AG04450 (cell line): ENCODE data around the gene GUCY2D. TPM values are rescaled to one million over a fixed set of nuclear protein-coding genes. Genes with fewer than 3 reads are reported as not detected.

Experiments
- CTCF ChIA-PET: fragments of 300-600, 350-600 bp; formaldehyde crosslinking; extraction: SDS; loops from one replicate; lab custom pipeline; 2022; ENCODE audit warnings: antibody characterized with exemption, inconsistent platforms; lab: Charles Lee
- POLR2A ChIA-PET: fragments of 350-600 bp; formaldehyde crosslinking; extraction: SDS; loops from one replicate; lab custom pipeline; 2021; ENCODE audit warnings: antibody characterized with exemption, inconsistent platforms; lab: Yijun Ruan, JAX
- DNase-seq: peaks from one replicate; pipeline ENCODE4 v3.0.0-alpha.2; 2011; ENCODE audit warnings: low read depth, low spot score
- H3K27ac ChIP-seq: one replicate; pipeline ENCODE4 v1.5.1; 2012; ENCODE audit warnings: low read depth, low read length, control low read depth
- H3K27me3 ChIP-seq: one replicate; pipeline ENCODE4 v1.6.0; 2012; ENCODE audit warnings: low read length; ENCODE audit not compliant: control insufficient read depth, insufficient read depth
- H3K4me3 ChIP-seq: 2 replicates; pipeline ENCODE4 v1.5.1; 2011; ENCODE audit warnings: mild to moderate bottlenecking, low read depth, low read length, control low read depth
- H3K9me3 ChIP-seq: 2 replicates; pipeline ENCODE4 v1.5.1; 2012; ENCODE audit warnings: low read length; ENCODE audit not compliant: control insufficient read depth, insufficient read depth
- CTCF ChIP-seq: IDR thresholded peaks from 2 replicates; pipeline ENCODE4 v1.5.1; 2011; ENCODE audit warnings: low read depth, low read length, control low read depth, inconsistent platforms
- polyA plus RNA-seq: library from polyadenylated mRNA; depleted of rRNA; stranded (reverse); fragments of >200 nt; gene quantifications from 2 replicates; pipeline ENCODE4 v1.2.3, GENCODE V29; 2011

Gene GUCY2D
- polyA plus RNA-seq, 1 experiment = not detected

- TF ChIP-seq CTCF = no peak
- CTCF ChIA-PET = interaction anchor here (1.6 to 1.7 kb wide), 2 partner anchors 10 to 13 kb away, joined by 5 to 7 read pairs; no protein-coding TSS in a partner anchor
Measured at GRCh38 chr17:8046929-8047768, 44.7 kb downstream of the GUCY2D start.

GRCh38 chr17:8047769-8048110 lies 45.3 kb downstream of the GUCY2D start:
- CTCF ChIA-PET = interaction anchor here (1.6 to 1.7 kb wide), 2 partner anchors 9 to 12 kb away, joined by 5 to 7 read pairs; no protein-coding TSS in a partner anchor
- H3K27me3 ChIP-seq = peaks cover 39% of the 10 kb centered on the region
- H3K9me3 ChIP-seq = no peaks in the 10 kb centered on the region
- H3K4me3 ChIP-seq = no peak overlapping the region
- POLR2A ChIA-PET = no interaction called here
- no peak for TF ChIP-seq CTCF
- H3K27ac ChIP-seq = no peak overlapping the region
- no peak for DNase-seq

More at GRCh38 chr17:8046929-8047768, 44.7 kb downstream of the GUCY2D start:
- Histone ChIP-seq H3K4me3 (no peak overlapping the region), H3K9me3 (no peaks in the 10 kb centered on the region), H3K27me3 (peaks cover 35% of the 10 kb centered on the region), H3K27ac (no peak overlapping the region)
- POLR2A ChIA-PET = no interaction called here
- DNase-seq = no peak

- H3K9me3 ChIP-seq = no peaks in the 10 kb centered on the region
- H3K4me3 ChIP-seq = no peak overlapping the region
- TF ChIP-seq CTCF = no peak
- no peak for DNase-seq
- peaks cover 34% of the 10 kb centered on the region for H3K27me3 ChIP-seq
- ChIA-PET CTCF (interaction anchor here (1.7 kb wide), 1 partner anchor 9 kb away, joined by 5 read pairs; no protein-coding TSS in a partner anchor), POLR2A (no interaction called here)
- H3K27ac ChIP-seq = no peak overlapping the region
Measured at GRCh38 chr17:8048236-8048635, 45.8 kb downstream of the GUCY2D start.

GRCh38 chr17:8048736-8049135 lies 46.3 kb downstream of the GUCY2D start:
- H3K9me3 ChIP-seq = no peaks in the 10 kb centered on the region
- no peak for TF ChIP-seq CTCF
- POLR2A ChIA-PET = no interaction called here
- no peak overlapping the region for H3K27ac ChIP-seq
- peaks cover 33% of the 10 kb centered on the region for H3K27me3 ChIP-seq
- CTCF ChIA-PET = no interaction called here
- DNase-seq = no peak
- H3K4me3 ChIP-seq = no peak overlapping the region

- no peak for DNase-seq
- no peak overlapping the region for H3K27ac ChIP-seq
- H3K4me3 ChIP-seq = no peak overlapping the region
- ChIA-PET CTCF (no interaction called here), POLR2A (no interaction called here)
- no peaks in the 10 kb centered on the region for H3K9me3 ChIP-seq
- H3K27me3 ChIP-seq = peaks cover 22% of the 10 kb centered on the region
- TF ChIP-seq CTCF = no peak
Measured at GRCh38 chr17:8051831-8052230, 49.4 kb downstream of the GUCY2D start.
